LNCaP clone FGC (cell line): ENCODE data around the gene NEK10.

Experiments
- DNase-seq: peaks from one replicate; pipeline ENCODE4 v3.0.0-alpha.2; 2011; ENCODE audit warnings: low read depth
- H3K4me3 ChIP-seq: 2 replicates; pipeline ENCODE4 v1.5.1; 2011; ENCODE audit warnings: mild to moderate bottlenecking, low read depth, low read length, control low read depth
- CTCF ChIP-seq: IDR thresholded peaks from 2 replicates; pipeline ENCODE4 v1.5.1; 2012; ENCODE audit warnings: mild to moderate bottlenecking; ENCODE audit not compliant: control insufficient read depth, insufficient read depth; ENCODE audit errors: extremely low read depth

The NEK10 gene

DNA sequence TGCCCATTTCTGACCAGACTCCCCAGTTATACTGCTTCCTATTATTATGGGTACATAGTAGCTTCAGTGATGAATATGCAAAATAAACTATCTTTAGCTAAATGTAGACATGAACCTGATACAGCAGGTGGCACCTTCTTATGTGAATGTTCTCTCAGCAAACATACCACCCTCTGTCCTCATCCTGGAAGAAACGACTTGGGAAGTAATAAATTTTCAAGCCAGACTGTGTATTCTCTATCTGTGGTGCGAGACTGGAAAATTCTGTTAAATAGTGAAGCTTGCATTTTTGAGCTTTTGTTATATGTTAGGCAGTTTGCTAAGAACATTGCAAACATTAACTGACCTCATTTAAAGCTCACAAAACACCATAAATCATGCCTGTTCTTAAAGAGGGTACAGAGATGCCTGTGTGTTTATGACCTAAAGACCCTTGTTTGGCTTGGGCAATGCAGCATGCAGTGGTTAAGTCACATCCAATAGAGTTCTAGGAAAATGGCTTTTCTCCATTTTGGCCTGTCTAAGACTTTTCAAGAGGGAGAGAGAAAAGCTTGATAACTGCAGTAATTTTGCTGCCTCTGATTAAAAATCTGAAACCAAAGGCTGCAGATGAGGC, 287.1 kb downstream of the NEK10 start:
- DNase-seq, result no peak
- H3K4me3 ChIP-seq, result no peak overlapping the region
- no peak for TF ChIP-seq CTCF

DNA sequence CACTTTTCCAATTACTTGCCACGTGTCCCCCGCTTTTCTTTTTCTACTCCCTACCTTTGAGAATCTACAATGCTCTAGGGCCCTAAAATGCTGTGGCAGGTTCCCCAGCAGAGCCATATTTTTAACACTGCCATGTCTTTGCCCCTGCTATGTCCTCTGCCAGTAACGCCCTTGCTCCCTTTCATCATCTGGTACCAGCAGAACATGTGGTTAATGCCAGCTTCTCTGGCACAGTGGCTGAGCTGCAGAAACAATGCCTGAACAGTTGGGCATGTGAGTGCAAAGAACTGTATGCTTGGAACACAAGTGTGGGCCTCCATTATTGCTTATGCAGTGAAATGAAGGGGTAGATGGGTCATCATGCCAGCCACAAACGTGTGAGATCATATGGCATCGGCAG, 287.6 kb downstream of the NEK10 start:
- H3K4me3 ChIP-seq, result no peak overlapping the region
- TF ChIP-seq CTCF, result no peak

DNA sequence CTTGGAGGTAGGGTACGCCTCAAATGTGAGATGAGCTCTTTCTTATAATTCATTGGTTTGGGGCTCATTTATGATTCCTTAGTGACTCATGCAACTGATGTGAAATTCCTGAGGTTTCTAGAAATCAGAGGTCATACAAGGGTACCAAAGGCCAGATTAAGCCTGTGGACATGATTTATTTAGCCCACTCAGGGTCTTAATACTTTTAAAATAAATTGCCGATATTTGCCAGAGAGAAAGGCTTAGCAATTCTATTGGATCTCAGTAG, 289.0 kb downstream of the NEK10 start:
- DNase-seq, result no peak
- no peak for TF ChIP-seq CTCF
- H3K4me3 ChIP-seq, result no peak overlapping the region

More for the DNA sequence above, 287.6 kb downstream of the NEK10 start:
- DNase-seq, result no peak

DNA sequence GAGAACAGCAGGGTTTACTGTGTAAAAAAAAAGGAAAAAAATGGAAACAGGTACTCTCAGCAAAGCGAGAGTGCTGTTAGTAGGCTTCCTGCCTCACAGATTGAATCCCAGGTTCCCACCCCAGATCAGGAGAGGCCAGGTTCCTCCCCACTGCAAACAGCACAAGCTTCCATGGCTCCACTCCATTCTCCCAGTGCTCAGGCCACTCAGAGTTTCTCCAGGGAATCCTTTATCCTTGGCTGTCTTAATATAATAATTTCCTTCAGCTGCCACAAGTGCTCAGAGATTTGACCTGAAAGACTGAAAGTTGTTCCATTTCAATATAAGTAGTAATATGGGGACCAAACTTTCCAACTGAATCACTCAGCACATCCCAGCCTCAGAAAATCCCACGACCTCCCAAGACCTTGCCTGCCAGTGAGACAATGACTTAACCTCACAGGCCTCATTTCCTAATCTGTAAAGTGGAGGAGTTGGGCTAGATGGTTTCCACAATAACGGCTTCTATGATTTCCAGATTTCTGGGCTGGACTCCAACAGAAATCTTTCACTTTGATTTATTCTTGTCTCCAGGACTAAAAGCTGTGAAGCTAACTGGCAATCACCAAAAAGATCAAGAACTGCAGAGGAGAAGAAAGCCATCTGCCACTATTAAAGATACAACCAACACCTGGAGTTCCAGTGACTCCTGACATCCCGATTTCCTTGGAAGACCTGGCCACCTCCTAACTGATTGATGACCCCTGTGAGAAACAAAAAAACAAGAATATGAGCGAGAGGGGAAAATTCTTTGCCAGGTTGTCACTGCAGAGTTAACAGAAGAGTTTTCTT, 289.5 kb downstream of the NEK10 start:
- DNase-seq, result no peak
- no peak for TF ChIP-seq CTCF
- no peak overlapping the region for H3K4me3 ChIP-seq

GRCh38 chr3:27078246-27078913, 290.8 kb downstream of the NEK10 start:
- H3K4me3 ChIP-seq, result no peak overlapping the region
- DNase-seq, result no peak
- no peak for TF ChIP-seq CTCF

DNA sequence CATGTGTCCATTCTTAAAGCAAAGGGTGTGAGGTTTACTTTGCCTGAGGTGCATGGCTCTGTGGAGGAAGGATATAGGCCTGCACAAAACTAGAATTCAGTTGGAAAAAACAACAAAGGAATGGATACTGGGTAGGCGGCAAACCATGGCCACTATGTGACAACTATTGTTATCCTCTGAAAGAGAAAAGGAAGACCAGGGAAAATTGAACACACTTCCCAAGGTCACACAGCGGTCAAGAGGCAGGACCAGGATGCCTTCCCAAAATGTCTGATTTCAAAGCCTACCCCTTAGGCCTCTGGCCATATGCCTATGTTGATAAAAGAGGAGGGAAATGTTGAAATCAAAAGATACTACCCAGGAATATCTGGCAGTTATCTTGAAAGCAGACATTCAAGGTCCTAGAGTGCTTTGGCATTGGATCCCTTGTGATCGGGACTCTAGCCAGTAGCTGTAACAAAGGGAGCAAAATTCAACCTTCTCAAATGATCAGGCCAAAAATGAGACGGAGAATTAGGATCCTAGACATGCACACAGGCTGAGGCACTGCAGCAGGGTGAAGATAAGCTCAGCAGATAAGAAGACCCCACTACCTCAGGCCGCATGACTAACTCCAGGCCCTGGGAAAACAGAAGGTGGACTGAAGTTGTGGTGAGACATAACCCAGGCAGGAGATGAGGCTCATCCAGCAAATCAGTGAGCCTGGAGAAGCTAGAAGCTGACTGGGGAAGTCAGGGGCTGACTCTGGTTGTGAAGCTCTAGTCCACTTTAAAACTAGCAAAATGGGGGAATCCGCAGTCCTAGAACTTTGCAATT, 292.2 kb downstream of the NEK10 start:
- H3K4me3 ChIP-seq, result no peak overlapping the region
- TF ChIP-seq CTCF, result no peak

More for the DNA sequence above, 292.2 kb downstream of the NEK10 start:
- DNase-seq, result no peak
